ENCODE data around the gene UQCRC1. TPM values are rescaled to one million over a fixed set of nuclear protein-coding genes. Genes with fewer than 3 reads are reported as not detected.

Gene UQCRC1
- total and polyA plus RNA-seq, 2 of the 8 experiments (the other 6 are each of a cell fraction or from before 2014, with no cell fraction given): 310 to 720 TPM

- no peak overlapping the region for H2BK5ac ChIP-seq (ENCODE audit: low read depth, low read length)
- WGBS, 2 experiments (ENCODE audit: extremely low coverage in 1 of 2, insufficient coverage in 1 of 2, insufficient read length in 1 of 2, insufficient replicate concordance in 2 of 2, low coverage in 1 of 2, low lambda C conversion rate in 2 of 2, missing lambda C conversion rate in 1 of 2): 100% methylated on average over 3 of the region's 12 CpGs; no CpG with 5 or more reads in 1 of the 2 experiments
- FAIRE-seq: no peak
- H3K9me3 ChIP-seq (ENCODE audit: insufficient read depth in 2 of 2, low read depth in 1 of 2, low read length in 1 of 2): no peaks in the 10 kb centered on the region
- peaks cover 20 to 59% (median 34%) of the 10 kb centered on the region in 4 experiments for H3K36me3 ChIP-seq (ENCODE audit: control insufficient read depth in 2 of 4, insufficient read depth in 4 of 4, low read length in 3 of 4)
- H2BK120ac ChIP-seq (replicated peaks; ENCODE audit: low read depth, low read length): no peak overlapping the region
- no peak overlapping the region for H3K4me2 ChIP-seq (ENCODE audit: insufficient read depth in 1 of 2, low read depth in 2 of 2, low read length in 2 of 2)
- no peak overlapping the region for H3K14ac ChIP-seq (ENCODE audit: insufficient read length)
- H2AK5ac ChIP-seq (ENCODE audit: low read depth, low read length): no peak overlapping the region
- no peak overlapping the region; the same call in 1 of the 2 replicates for H4K8ac ChIP-seq (ENCODE audit: extremely low read depth, insufficient read depth, low read length)
- peaks cover 0 to 9% of the 10 kb centered on the region in 2 experiments; a peak in 1 of 4 replicates for H3K79me2 ChIP-seq (ENCODE audit: control insufficient read depth in 1 of 2, insufficient read depth in 2 of 2, low read length in 2 of 2)
- peaks cover 7% of the 10 kb centered on the region for H3K79me1 ChIP-seq (ENCODE audit: low read depth, low read length)
- H2BK12ac ChIP-seq (ENCODE audit: low read depth, low read length): no peak overlapping the region
- H2BK15ac ChIP-seq (ENCODE audit: low read length): no peak overlapping the region
- H3K18ac ChIP-seq (ENCODE audit: extremely low read depth, low read length): no peak overlapping the region
- H3K27me3 ChIP-seq (replicated peaks in 1 of 4; ENCODE audit: control insufficient read depth in 3 of 4, extremely low read depth in 1 of 4, insufficient read depth in 3 of 4, low read length in 3 of 4): no peaks in the 10 kb centered on the region; a peak in 1 of 7 replicates
- no peak overlapping the region for H3K27ac ChIP-seq (ENCODE audit: low read depth, low read length)
- H3K23me2 ChIP-seq (ENCODE audit: low read depth, low read length): 0 out of 2 replicates have a peak, but pooled peaks cover 2% of the 10 kb centered on the region
- H2AFZ ChIP-seq (ENCODE audit: low read length): no peak overlapping the region
- H2BK20ac ChIP-seq (ENCODE audit: low read length): no peak overlapping the region
- no peak overlapping the region for H4K91ac ChIP-seq (replicated peaks; ENCODE audit: insufficient read length, low read length)
- no peak for DNase-seq (ENCODE audit: low read depth in 1 of 2, low spot score in 2 of 2)
- no peak overlapping the region for H3K9ac ChIP-seq (replicated peaks in 1 of 4; ENCODE audit: extremely low read depth in 1 of 4, low read depth in 3 of 4, low read length in 3 of 4)
- no peak overlapping the region for H3K4ac ChIP-seq (replicated peaks; ENCODE audit: insufficient read length, low read depth, low read length)
- H3K4me1 ChIP-seq (replicated peaks in 1 of 4; ENCODE audit: control insufficient read depth in 3 of 4, insufficient read depth in 4 of 4, low read length in 3 of 4): peaks cover 0 to 2% (median 0%) of the 10 kb centered on the region in 4 experiments; a peak in 2 of 7 replicates
- ChIA-PET POLR2A (ENCODE audit: partially characterized antibody) (interaction anchor here (1.5 to 2.2 kb wide), 4 partner anchors 10 to 66 kb away, joined by 3 to 7 read pairs (median 4); no protein-coding TSS in a partner anchor), CTCF (ENCODE audit: partially characterized antibody) (interaction anchor here (1.5 to 1.6 kb wide), 2 partner anchors 56 to 68 kb away, joined by 4 to 5 read pairs; partner anchors contain the start of gene NCKIPSD)
- H3K4me3 ChIP-seq (ENCODE audit: extremely low read depth in 1 of 4, insufficient read depth in 2 of 4, low read depth in 3 of 4, low read length in 4 of 4): no peak overlapping the region
- no peak overlapping the region for H3K56ac ChIP-seq (replicated peaks; ENCODE audit: insufficient read length, low read depth, low read length)
- no peak overlapping the region for H3K23ac ChIP-seq (ENCODE audit: insufficient read length)
- H4K5ac ChIP-seq (ENCODE audit: insufficient read length, low read depth, low read length): no peak overlapping the region
- peaks cover 6 to 34% of the 10 kb centered on the region in 2 experiments for H4K20me1 ChIP-seq (replicated peaks in 1 of 2; ENCODE audit: control insufficient read depth in 1 of 2, insufficient read depth in 2 of 2, low read length in 2 of 2)
Measured at GRCh38 chr3:48629894-48630293, 20.4 kb upstream of the UQCRC1 start.

Measured in H1 (cell line).